Measurements from ENCODE around the gene ABAT.

- TF ChIP-seq CTCF (IDR thresholded peaks at IDR 0.05; ENCODE audit: insufficient read depth, low read length, poor library complexity, severe bottlenecking) (no peak), EZH2phosphoT487 (conservative IDR thresholded peaks at IDR 0.05; ENCODE audit: low read length) (no peak)
Observed at GRCh38 chr16:8760021-8760420, 85.6 kb downstream of the ABAT start.

Data from SU-DHL-6 (cell line).